ENCODE results near the gene MME.

MME gene

GRCh38 chr3:155197786-155198185 is 117.7 kb downstream of the MME start:
- no peak overlapping the region for H3K4me3 ChIP-seq (ENCODE audit: low read depth, low read length)
- in situ Hi-C loops (cut with HindIII; ENCODE audit: low sequenced_read_pairs) = no loop called here
- TF ChIP-seq CTCF (IDR thresholded peaks at IDR 0.05; ENCODE audit: low read depth, low read length, missing control alignments) = no peak
- no peak for DNase-seq (ENCODE audit: low read depth)

GRCh38 chr3:155202626-155203025 is 122.5 kb downstream of the MME start:
- TF ChIP-seq CTCF (IDR thresholded peaks at IDR 0.05; ENCODE audit: low read depth, low read length, missing control alignments) = no peak
- H3K4me3 ChIP-seq (ENCODE audit: low read depth, low read length) = no peak overlapping the region
- no peak for DNase-seq (ENCODE audit: low read depth)
- in situ Hi-C loops (cut with HindIII; ENCODE audit: low sequenced_read_pairs) = no loop called here

- no peak for TF ChIP-seq CTCF (IDR thresholded peaks at IDR 0.05; ENCODE audit: low read depth, low read length, missing control alignments)
- DNase-seq (ENCODE audit: low read depth) = no peak
- in situ Hi-C loops (cut with HindIII; ENCODE audit: low sequenced_read_pairs) = no loop called here
- H3K4me3 ChIP-seq (ENCODE audit: low read depth, low read length) = no peak overlapping the region
Measured at GRCh38 chr3:155204851-155205250, 124.7 kb downstream of the MME start.

GRCh38 chr3:155208183-155208800 is 128.2 kb downstream of the MME start:
- TF ChIP-seq CTCF (IDR thresholded peaks at IDR 0.05; ENCODE audit: low read depth, low read length, missing control alignments) = no peak
- DNase-seq (ENCODE audit: low read depth) = no peak
- in situ Hi-C loops (cut with HindIII; ENCODE audit: low sequenced_read_pairs) = no loop called here
- no peak overlapping the region for H3K4me3 ChIP-seq (ENCODE audit: low read depth, low read length)

GRCh38 chr3:155210736-155211135 is 130.6 kb downstream of the MME start:
- no peak for DNase-seq (ENCODE audit: low read depth)
- in situ Hi-C loops (cut with HindIII; ENCODE audit: low sequenced_read_pairs) = no loop called here
- no peak overlapping the region for H3K4me3 ChIP-seq (ENCODE audit: low read depth, low read length)
- TF ChIP-seq CTCF (IDR thresholded peaks at IDR 0.05; ENCODE audit: low read depth, low read length, missing control alignments) = no peak

- in situ Hi-C loops (cut with HindIII; ENCODE audit: low sequenced_read_pairs) = no loop called here
- DNase-seq (ENCODE audit: low read depth) = no peak
- TF ChIP-seq CTCF (IDR thresholded peaks at IDR 0.05; ENCODE audit: low read depth, low read length, missing control alignments) = no peak
- no peak overlapping the region for H3K4me3 ChIP-seq (ENCODE audit: low read depth, low read length)
Measured at GRCh38 chr3:155211266-155211665, 131.1 kb downstream of the MME start.

All from astrocyte of the cerebellum (primary cell).